H1 (cell line): ENCODE results near the gene GRIK2. TPM values are rescaled to one million over a fixed set of nuclear protein-coding genes. Genes with fewer than 3 reads are reported as not detected.

Source experiments
- HDAC6 ChIP-seq: IDR thresholded peaks from one replicate; pipeline ENCODE4 v1.7.1; 2012; ENCODE audit warnings: low read depth, mild to moderate bottlenecking, inconsistent platforms, low read length, moderate library complexity
- SP2 ChIP-seq: IDR thresholded peaks from 2 replicates; pipeline ENCODE4 v1.6.1; 2012; ENCODE audit warnings: mild to moderate bottlenecking, low read length, inconsistent platforms
- polyA plus RNA-seq, 7 experiments: library from polyadenylated mRNA; depleted of rRNA in 3 of 7; stranded (reverse) in 5 of 7; unstranded in 2 of 7; fragments of >200 nt in 5 of 7; fragments of 200-250 nt in 2 of 7; gene quantifications; 1 replicate in 5 of 7; 2 replicates in 1 of 7; 4 replicates in 1 of 7; pipeline versions ENCODE4 v1.2.1 to v1.2.3, GENCODE V29; 2011 to 2013; ENCODE audit warnings: missing spikeins in 2 of 7, mixed read lengths in 2 of 7
- total RNA-seq: library from RNA; stranded (reverse); fragmentation: NEBNext Ultra II Directional; extraction: Animal tissue kit (Norgen Biotek cat#: 25700); gene quantifications from 2 replicates; pipeline ENCODE4 v1.2.1, GENCODE V29; 2021
- TF ChIP-seq, protein P1 (sequence below), 3 experiments: IDR thresholded peaks; 1 replicate in 2 of 3; 2 replicates in 1 of 3; pipeline versions ENCODE4 v1.5.1 to v1.6.1; 2011; ENCODE audit warnings: low read length in 3 of 3, mild to moderate bottlenecking in 3 of 3, inconsistent platforms in 2 of 3, low read depth in 1 of 3, moderate library complexity in 1 of 3; ENCODE audit not compliant: insufficient read depth in 1 of 3; ENCODE audit errors: control extremely low read depth in 1 of 3

GRIK2 gene
- total and polyA plus RNA-seq, 2 of the 8 experiments (the other 6 are each of a cell fraction or from before 2014, with no cell fraction given) = 1.8 to 2.2 TPM

DNA sequence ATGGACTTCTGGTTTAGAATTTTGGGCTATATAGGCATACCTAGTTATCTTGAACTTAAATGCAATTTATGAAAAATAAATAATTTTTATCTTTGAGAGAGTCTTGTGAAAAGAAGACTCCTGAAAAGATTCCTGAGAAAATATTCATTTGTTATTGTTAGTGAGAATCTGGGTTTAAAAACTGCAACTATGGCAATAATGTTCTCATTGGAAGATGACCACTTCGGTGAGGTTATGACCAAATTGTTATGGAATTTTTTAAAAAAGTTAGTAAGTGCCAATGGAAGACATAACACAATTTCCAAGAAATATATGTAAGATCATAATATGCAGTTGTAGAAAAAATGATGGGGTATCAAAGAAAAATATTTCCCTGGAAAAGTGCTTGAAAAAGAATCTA lies 46.3 kb downstream of the GRIK2 start (continued):
- TF ChIP-seq HDAC6 (no peak), SP2 (no peak)
- TF ChIP-seq, protein P1, sequence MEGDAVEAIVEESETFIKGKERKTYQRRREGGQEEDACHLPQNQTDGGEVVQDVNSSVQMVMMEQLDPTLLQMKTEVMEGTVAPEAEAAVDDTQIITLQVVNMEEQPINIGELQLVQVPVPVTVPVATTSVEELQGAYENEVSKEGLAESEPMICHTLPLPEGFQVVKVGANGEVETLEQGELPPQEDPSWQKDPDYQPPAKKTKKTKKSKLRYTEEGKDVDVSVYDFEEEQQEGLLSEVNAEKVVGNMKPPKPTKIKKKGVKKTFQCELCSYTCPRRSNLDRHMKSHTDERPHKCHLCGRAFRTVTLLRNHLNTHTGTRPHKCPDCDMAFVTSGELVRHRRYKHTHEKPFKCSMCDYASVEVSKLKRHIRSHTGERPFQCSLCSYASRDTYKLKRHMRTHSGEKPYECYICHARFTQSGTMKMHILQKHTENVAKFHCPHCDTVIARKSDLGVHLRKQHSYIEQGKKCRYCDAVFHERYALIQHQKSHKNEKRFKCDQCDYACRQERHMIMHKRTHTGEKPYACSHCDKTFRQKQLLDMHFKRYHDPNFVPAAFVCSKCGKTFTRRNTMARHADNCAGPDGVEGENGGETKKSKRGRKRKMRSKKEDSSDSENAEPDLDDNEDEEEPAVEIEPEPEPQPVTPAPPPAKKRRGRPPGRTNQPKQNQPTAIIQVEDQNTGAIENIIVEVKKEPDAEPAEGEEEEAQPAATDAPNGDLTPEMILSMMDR (IDR thresholded peaks at IDR 0.05; ENCODE audit: control extremely low read depth in 1 of 3, insufficient read depth in 1 of 3, low read depth in 1 of 3, low read length in 3 of 3) = no peak
